IPS DF 6.9 (cell line): ENCODE results near the gene PAFAH1B2.

Source experiments
- DNase-seq: peaks from one replicate; pipeline ENCODE4 v3.0.0-alpha.2; 2013; ENCODE audit warnings: low read depth, low spot score
- H3K27ac ChIP-seq: one replicate; pipeline ENCODE4 v1.5.1; 2013; ENCODE audit warnings: low read length, control low read depth
- H3K27me3 ChIP-seq: 2 replicates; pipeline ENCODE4 v1.6.1; 2013; ENCODE audit warnings: mild to moderate bottlenecking, low read length; ENCODE audit not compliant: control insufficient read depth, insufficient read depth
- H3K36me3 ChIP-seq: 2 replicates; pipeline ENCODE4 v1.6.1; 2013; ENCODE audit warnings: low read length; ENCODE audit not compliant: control insufficient read depth, insufficient read depth
- H3K4me1 ChIP-seq: 2 replicates; pipeline ENCODE4 v1.6.1; 2013; ENCODE audit warnings: low read length; ENCODE audit not compliant: control insufficient read depth, insufficient read depth
- H3K4me3 ChIP-seq: 2 replicates; pipeline ENCODE4 v1.5.1; 2013; ENCODE audit warnings: mild to moderate bottlenecking, low read length
- H3K9me3 ChIP-seq: 2 replicates; pipeline ENCODE4 v1.6.1; 2013; ENCODE audit warnings: low read length, inconsistent platforms; ENCODE audit not compliant: control insufficient read depth, insufficient read depth
- WGBS: extraction: QIAGEN DNeasy Blood & Tissue Kit; methylation state at CpG from one replicate; pipeline ENCODE4 v1.1.7; 2013; ENCODE audit warnings: mixed read lengths, missing lambda C conversion rate; ENCODE audit not compliant: insufficient read length, insufficient coverage; 5-methylcytosine and 5-hydroxymethylcytosine counted together

The PAFAH1B2 gene

GRCh38 chr11:117189191-117189940 lies 45.3 kb downstream of the PAFAH1B2 start:
- Histone ChIP-seq H3K4me1 (no peaks in the 10 kb centered on the region), H3K27me3 (no peaks in the 10 kb centered on the region), H3K4me3 (no peak overlapping the region), H3K9me3 (no peaks in the 10 kb centered on the region), H3K27ac (no peak overlapping the region), H3K36me3 (peaks cover 10% of the 10 kb centered on the region)
- no CpG with 5 or more reads among the region's 22 CpGs for WGBS
- no peak for DNase-seq

- H3K4me1 ChIP-seq = no peaks in the 10 kb centered on the region
- DNase-seq = no peak
- H3K4me3 ChIP-seq = no peak overlapping the region
- H3K27ac ChIP-seq = no peak overlapping the region
- no CpG with 5 or more reads among the region's 8 CpGs for WGBS
- peaks cover 10% of the 10 kb centered on the region for H3K36me3 ChIP-seq
- H3K9me3 ChIP-seq = no peaks in the 10 kb centered on the region
- H3K27me3 ChIP-seq = no peaks in the 10 kb centered on the region
Observed at GRCh38 chr11:117189941-117190544, 46.0 kb downstream of the PAFAH1B2 start.

- Histone ChIP-seq H3K27me3 (no peaks in the 10 kb centered on the region), H3K27ac (no peak overlapping the region), H3K4me1 (no peaks in the 10 kb centered on the region), H3K9me3 (no peaks in the 10 kb centered on the region), H3K36me3 (peaks cover 10% of the 10 kb centered on the region), H3K4me3 (no peak overlapping the region)
- WGBS = no CpG with 5 or more reads among the region's 26 CpGs
- no peak for DNase-seq
Observed at GRCh38 chr11:117191680-117192400, 47.8 kb downstream of the PAFAH1B2 start.

- Histone ChIP-seq H3K36me3 (peaks cover 10% of the 10 kb centered on the region), H3K9me3 (no peaks in the 10 kb centered on the region), H3K27ac (no peak overlapping the region), H3K4me1 (no peaks in the 10 kb centered on the region), H3K27me3 (no peaks in the 10 kb centered on the region), H3K4me3 (no peak overlapping the region)
- no peak for DNase-seq
- WGBS = no CpG with 5 or more reads among the region's 17 CpGs
Observed at GRCh38 chr11:117192401-117192875, 48.4 kb downstream of the PAFAH1B2 start.

- DNase-seq = no peak
- no peak overlapping the region for H3K27ac ChIP-seq
- no peak overlapping the region for H3K4me3 ChIP-seq
- H3K4me1 ChIP-seq = peaks cover under 1% of the 10 kb centered on the region; the same call in 1 of the 2 replicates
- WGBS = no CpG with 5 or more reads among the region's 15 CpGs
- no peaks in the 10 kb centered on the region for H3K27me3 ChIP-seq
- H3K36me3 ChIP-seq = peaks cover 10% of the 10 kb centered on the region
- H3K9me3 ChIP-seq = no peaks in the 10 kb centered on the region
Observed at GRCh38 chr11:117193130-117194020, 49.3 kb downstream of the PAFAH1B2 start.

- peaks cover 10% of the 10 kb centered on the region for H3K36me3 ChIP-seq
- no CpG with 5 or more reads among the region's 5 CpGs for WGBS
- no peaks in the 10 kb centered on the region for H3K9me3 ChIP-seq
- H3K27ac ChIP-seq = no peak overlapping the region
- peaks cover 4% of the 10 kb centered on the region; the same call in 1 of the 2 replicates for H3K4me1 ChIP-seq
- no peak overlapping the region for H3K4me3 ChIP-seq
- no peak for DNase-seq
- no peaks in the 10 kb centered on the region for H3K27me3 ChIP-seq
Observed at GRCh38 chr11:117194267-117194666, 50.2 kb downstream of the PAFAH1B2 start.

- Histone ChIP-seq H3K27ac (no peak overlapping the region), H3K36me3 (peaks cover 7% of the 10 kb centered on the region), H3K4me1 (peaks cover 5% of the 10 kb centered on the region; the same call in 1 of the 2 replicates), H3K27me3 (no peaks in the 10 kb centered on the region), H3K9me3 (no peaks in the 10 kb centered on the region), H3K4me3 (no peak overlapping the region)
- no peak for DNase-seq
- WGBS = no CpG with 5 or more reads among the region's 4 CpGs
Observed at GRCh38 chr11:117195258-117195657, 51.2 kb downstream of the PAFAH1B2 start.

GRCh38 chr11:117195761-117196160 lies 51.7 kb downstream of the PAFAH1B2 start:
- Histone ChIP-seq H3K36me3 (peaks cover 4% of the 10 kb centered on the region; the same call in 1 of the 2 replicates), H3K4me1 (peaks cover 5% of the 10 kb centered on the region; the same call in 1 of the 2 replicates), H3K4me3 (no peak overlapping the region), H3K9me3 (no peaks in the 10 kb centered on the region), H3K27me3 (no peaks in the 10 kb centered on the region), H3K27ac (no peak overlapping the region)
- WGBS = no CpG with 5 or more reads among the region's 19 CpGs
- DNase-seq = no peak

GRCh38 chr11:117197006-117197405 lies 52.9 kb downstream of the PAFAH1B2 start:
- H3K36me3 ChIP-seq = peaks cover 4% of the 10 kb centered on the region; the same call in 1 of the 2 replicates

More at GRCh38 chr11:117197006-117197405, 52.9 kb downstream of the PAFAH1B2 start:
- Histone ChIP-seq H3K27me3 (no peaks in the 10 kb centered on the region), H3K9me3 (no peaks in the 10 kb centered on the region), H3K4me3 (no peak overlapping the region), H3K27ac (no peak overlapping the region), H3K4me1 (peaks cover 5% of the 10 kb centered on the region; the same call in 1 of the 2 replicates)
- no peak for DNase-seq
- no CpG with 5 or more reads among the region's 7 CpGs for WGBS
